IPS-20b (cell line): Measurements from ENCODE around the gene ACOT11.

ENCODE experiments used
- H3K27ac ChIP-seq: one replicate; pipeline ENCODE4 v1.5.1; 2013; ENCODE audit warnings: low read length
- H3K27me3 ChIP-seq: 2 replicates; pipeline ENCODE4 v1.6.1; 2013; ENCODE audit warnings: mild to moderate bottlenecking, low read length, inconsistent platforms; ENCODE audit not compliant: insufficient read depth
- H3K36me3 ChIP-seq: 2 replicates; pipeline ENCODE4 v1.6.1; 2013; ENCODE audit warnings: low read depth, mild to moderate bottlenecking, inconsistent platforms, low read length, moderate library complexity; ENCODE audit not compliant: insufficient read depth
- H3K4me1 ChIP-seq: 2 replicates; pipeline ENCODE4 v1.6.1; 2013; ENCODE audit warnings: mild to moderate bottlenecking, control low read depth, inconsistent platforms, low read length, moderate library complexity; ENCODE audit not compliant: insufficient read depth
- H3K4me3 ChIP-seq: 2 replicates; pipeline ENCODE4 v1.5.1; 2013; ENCODE audit warnings: mild to moderate bottlenecking, low read length, inconsistent platforms
- H3K9ac ChIP-seq: 2 replicates; pipeline ENCODE4 v1.6.1; 2013; ENCODE audit warnings: low read depth, mild to moderate bottlenecking, inconsistent platforms, low read length, moderate library complexity
- H3K9me3 ChIP-seq: 2 replicates; pipeline ENCODE4 v1.6.1; 2013; ENCODE audit warnings: mild to moderate bottlenecking, low read depth, low read length, inconsistent platforms; ENCODE audit not compliant: insufficient read depth

Gene ACOT11

DNA sequence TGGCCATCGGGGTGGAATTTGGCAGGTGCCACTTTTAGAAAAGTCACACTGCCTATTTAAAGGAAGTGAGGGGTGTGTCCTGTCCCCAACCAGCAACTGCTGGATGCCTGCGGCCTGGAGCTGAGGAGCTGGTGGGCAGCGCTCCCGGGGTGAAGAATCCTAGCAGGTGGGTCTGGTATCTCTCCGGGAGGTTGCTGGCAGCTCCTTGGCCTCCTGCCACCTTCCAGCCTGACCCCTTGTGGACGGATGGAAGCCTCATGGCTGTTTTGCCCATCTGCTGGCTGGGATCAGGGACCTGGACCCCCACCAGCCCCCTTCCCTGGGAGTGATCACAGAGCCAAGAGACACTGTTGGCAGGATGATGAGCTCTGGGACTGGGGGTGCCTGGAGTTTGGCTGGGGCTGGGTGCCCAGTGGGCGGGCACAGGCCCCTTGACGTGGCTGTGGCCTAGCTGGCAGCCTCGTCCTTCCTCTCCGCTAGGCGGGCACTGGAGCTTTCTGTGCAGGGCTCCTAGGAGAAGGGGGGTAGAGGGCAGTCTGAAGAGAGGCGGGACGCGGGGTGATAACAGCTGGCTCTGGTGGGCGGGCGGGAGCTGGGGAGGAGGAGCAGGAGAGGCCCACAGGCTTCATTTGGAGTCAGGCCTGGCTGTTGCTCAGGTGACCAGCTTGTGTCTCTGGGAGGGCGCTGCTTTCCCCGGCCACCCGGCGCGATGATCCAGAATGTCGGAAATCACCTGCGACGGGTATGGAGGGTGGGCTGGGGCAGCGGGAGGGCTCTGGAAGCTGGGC lies at the start of gene ACOT11:
Gene ACOT11 (plus strand): TSS at position 628 of the 788 bp plus-strand sequence. CDS start 82 bp downstream, at position 710.
- H3K36me3 ChIP-seq, result no peaks in the 10 kb centered on the region
- H3K27ac ChIP-seq, result no peak within 1 kb of the TSS
- H3K9me3 ChIP-seq, result no peaks in the 10 kb centered on the region
- peaks cover 8% of the 10 kb centered on the region; the same call in 1 of the 2 replicates for H3K27me3 ChIP-seq
- peaks cover 9% of the 10 kb centered on the region; the same call in 1 of the 2 replicates for H3K4me1 ChIP-seq
- H3K9ac ChIP-seq, result no peak within 1 kb of the TSS; the same call in none of the 2 replicates
- H3K4me3 ChIP-seq, result no peak within 1 kb of the TSS

DNA sequence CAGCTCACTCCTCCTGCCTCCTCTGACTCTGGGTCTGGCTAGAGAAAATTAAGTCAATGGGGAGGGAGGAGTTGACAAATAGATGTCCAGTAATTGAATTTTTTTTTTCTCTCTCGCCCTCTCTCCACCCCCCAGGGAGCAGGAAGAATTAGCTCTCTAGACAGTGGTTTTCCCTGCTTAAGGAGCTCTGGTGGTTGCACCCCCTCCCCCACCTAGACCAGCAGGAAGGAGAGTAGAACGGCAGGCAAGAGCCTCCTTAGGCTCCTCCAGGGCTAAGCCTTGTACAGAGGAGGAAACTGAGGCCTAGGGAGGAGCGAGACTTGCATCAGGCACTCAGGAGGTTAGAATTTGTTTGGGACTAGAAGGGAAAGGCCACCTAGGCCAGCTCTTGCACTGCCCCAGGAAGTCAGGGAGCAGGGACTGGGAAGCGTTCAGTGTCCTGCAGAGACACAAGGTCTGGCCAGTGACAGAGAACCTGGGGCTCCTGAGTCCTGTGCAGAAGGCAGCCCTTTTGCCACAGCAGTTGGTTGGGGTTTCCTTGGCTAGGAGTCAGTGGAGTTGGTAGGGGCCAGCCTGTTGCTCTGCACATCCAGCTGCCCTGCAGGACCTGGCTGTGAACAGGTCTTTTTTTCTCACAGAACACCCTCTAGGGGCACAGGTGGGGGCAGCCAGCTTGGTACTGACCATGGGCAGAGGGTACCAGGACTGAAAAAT lies 49.5 kb upstream of the ACOT11 start:
- peaks cover 16% of the 10 kb centered on the region for H3K27me3 ChIP-seq
- H3K9me3 ChIP-seq, result no peaks in the 10 kb centered on the region
- H3K36me3 ChIP-seq, result no peaks in the 10 kb centered on the region
- peaks cover 14% of the 10 kb centered on the region; the same call in 1 of the 2 replicates for H3K4me1 ChIP-seq
- H3K4me3 ChIP-seq, result peak overlapping the region; percentile 65; the same call in 1 of the 2 replicates
- peak overlapping the region; percentile 42; the same call in 1 of the 2 replicates for H3K9ac ChIP-seq
- H3K27ac ChIP-seq, result no peak overlapping the region

DNA sequence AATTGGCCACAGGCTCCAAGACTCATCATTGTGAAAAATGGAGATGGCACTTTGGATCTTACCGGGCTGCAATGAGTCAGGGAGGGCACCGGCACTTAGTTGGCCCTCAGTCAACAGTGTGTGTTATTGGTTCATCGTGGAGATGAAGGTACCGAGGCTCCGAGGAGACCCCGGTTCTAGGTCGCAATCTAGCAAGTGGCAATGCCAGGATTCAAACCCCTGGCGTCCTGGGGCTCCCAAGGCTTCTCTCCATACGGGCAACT lies 49.0 kb upstream of the ACOT11 start:
- H3K27ac ChIP-seq, result no peak overlapping the region
- H3K9ac ChIP-seq, result peak overlapping the region; percentile 42; the same call in 1 of the 2 replicates

DNA sequence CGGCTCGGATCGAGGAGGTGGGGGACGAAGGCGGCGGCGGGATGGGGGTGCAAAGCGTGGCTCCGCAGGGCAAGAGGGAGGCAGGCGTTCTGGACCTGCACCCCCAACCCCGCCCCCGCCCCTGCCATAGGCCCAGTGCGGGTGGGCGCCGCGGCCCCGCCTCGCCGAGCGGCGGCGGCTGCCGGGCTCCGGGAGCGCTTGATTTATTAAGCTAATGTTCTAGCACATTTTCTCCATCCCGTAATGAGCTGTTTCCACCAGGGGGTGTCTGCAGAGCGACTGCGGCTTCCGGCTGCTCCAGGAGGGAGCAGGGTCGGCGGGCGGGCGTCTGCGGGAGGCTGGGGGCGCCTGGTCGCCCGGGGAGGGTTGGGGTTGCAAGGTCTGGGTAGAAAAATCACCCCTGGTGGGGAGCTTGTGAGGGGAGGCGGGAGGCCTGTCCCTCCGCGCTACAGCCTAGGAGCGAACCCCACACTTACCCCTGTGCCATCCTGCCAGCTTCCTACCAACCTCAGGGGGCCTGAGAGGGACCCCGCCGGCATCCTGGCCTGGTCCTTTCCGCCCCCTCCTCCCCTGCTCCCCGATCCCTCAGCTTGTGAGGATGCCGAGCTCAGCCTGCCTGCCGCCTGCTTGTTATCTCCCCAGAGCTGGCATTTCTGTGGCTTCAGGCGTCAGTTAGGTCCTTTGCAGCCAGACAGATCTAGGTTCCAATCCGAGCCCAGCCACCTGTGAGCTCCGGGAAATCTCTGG lies 48.5 kb upstream of the ACOT11 start:
- peak overlapping the region; percentile 65 for H3K4me3 ChIP-seq
- H3K4me1 ChIP-seq, result peaks cover 14% of the 10 kb centered on the region; the same call in 1 of the 2 replicates
- peak overlapping the region; percentile 36; the same call in 1 of the 2 replicates for H3K9ac ChIP-seq
- peaks cover 16% of the 10 kb centered on the region for H3K27me3 ChIP-seq
- no peak overlapping the region for H3K27ac ChIP-seq
- no peaks in the 10 kb centered on the region for H3K9me3 ChIP-seq
- no peaks in the 10 kb centered on the region for H3K36me3 ChIP-seq

More for the DNA sequence above, 49.0 kb upstream of the ACOT11 start:
- Histone ChIP-seq H3K36me3 (no peaks in the 10 kb centered on the region), H3K4me1 (peaks cover 14% of the 10 kb centered on the region; the same call in 1 of the 2 replicates), H3K4me3 (peak overlapping the region; percentile 65; the same call in 1 of the 2 replicates), H3K27me3 (peaks cover 16% of the 10 kb centered on the region), H3K9me3 (no peaks in the 10 kb centered on the region)

DNA sequence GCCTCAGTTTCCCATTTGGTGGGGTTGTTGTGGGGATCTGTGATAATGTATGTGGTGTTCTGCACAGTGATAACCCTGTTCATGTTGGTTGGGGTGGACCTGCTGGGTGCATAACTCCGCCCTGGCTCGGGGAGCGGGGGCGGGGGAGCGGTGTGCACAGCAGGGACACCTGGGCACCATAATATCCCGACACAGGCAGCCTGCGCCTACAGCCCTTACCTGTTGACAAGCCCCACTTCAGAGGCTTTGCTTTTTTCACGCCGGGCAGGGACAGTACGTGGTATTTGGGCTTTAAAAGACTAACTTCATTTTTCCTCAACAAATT lies 48.0 kb upstream of the ACOT11 start:
- Histone ChIP-seq H3K36me3 (no peaks in the 10 kb centered on the region), H3K27ac (no peak overlapping the region), H3K9me3 (no peaks in the 10 kb centered on the region), H3K9ac (no peak overlapping the region), H3K27me3 (peaks cover 16% of the 10 kb centered on the region), H3K4me3 (peak overlapping the region; percentile 65), H3K4me1 (peaks cover 14% of the 10 kb centered on the region; the same call in 1 of the 2 replicates)

DNA sequence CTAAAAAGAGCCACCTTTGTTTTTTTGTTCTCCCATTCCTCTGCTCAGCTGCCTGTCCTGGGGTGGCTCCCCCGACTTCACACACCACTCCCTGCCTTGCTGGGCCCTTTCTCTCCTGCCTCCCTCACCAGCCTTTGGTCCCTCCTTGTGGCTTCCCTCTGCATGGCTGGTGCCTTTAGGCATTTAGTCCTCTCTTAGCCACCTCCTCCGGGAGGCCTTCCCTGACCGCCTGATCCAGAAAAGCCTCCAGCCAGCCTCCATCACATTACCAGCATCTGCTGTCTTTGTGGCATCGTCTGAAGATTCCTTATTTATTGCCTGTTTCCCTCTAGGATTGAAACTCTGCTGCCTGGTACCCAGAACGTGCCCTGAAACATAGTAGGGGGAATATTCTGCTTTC lies 46.2 kb upstream of the ACOT11 start:
- Histone ChIP-seq H3K27ac (no peak overlapping the region), H3K27me3 (peaks cover 16% of the 10 kb centered on the region), H3K36me3 (no peaks in the 10 kb centered on the region), H3K9ac (no peak overlapping the region), H3K9me3 (no peaks in the 10 kb centered on the region), H3K4me1 (peaks cover 14% of the 10 kb centered on the region; the same call in 1 of the 2 replicates), H3K4me3 (no peak overlapping the region)

DNA sequence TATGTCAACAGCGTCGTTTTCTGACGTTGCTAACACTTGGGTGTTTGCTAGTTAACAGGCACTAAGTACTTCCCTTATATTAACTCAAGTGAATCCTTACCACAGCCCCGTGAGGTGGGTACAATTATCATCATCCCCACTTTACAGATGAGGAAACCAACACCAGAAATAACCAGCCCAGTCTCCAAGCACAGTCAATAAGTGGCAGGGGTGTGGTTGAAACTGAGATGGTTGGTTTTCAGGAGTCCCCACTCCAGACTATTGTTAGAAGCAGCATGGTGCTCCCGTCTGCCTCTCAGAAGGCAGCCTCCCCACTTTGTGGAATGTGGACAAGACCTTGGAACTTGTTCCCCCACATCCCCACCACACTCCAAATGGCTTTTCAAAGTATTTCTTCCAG lies 45.7 kb upstream of the ACOT11 start:
- Histone ChIP-seq H3K36me3 (no peaks in the 10 kb centered on the region), H3K9ac (no peak overlapping the region), H3K4me3 (no peak overlapping the region), H3K4me1 (peaks cover 14% of the 10 kb centered on the region; the same call in 1 of the 2 replicates), H3K27me3 (peaks cover 16% of the 10 kb centered on the region), H3K9me3 (no peaks in the 10 kb centered on the region), H3K27ac (no peak overlapping the region)

DNA sequence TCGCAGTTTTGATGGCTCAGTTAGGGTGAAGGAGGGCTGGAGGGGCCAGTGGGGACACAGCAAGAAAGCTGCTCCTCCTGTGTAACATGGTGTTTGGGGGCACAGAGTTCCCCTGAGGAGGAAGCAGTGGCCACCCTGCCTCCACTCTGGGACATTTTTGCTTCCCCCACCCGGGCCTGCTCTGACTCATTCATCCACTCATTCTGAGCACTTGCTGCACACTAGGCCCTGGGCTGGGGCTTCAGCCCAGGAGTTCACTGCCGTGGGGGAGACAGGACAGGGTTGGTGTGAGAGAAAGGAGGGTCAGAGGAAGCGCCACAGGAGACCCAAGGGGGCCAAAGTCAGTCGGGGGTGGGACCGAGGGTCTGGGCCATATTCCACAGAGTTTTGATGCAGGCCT lies 41.4 kb upstream of the ACOT11 start:
- Histone ChIP-seq H3K4me3 (no peak overlapping the region), H3K27ac (no peak overlapping the region), H3K27me3 (no peaks in the 10 kb centered on the region), H3K36me3 (no peaks in the 10 kb centered on the region), H3K9me3 (no peaks in the 10 kb centered on the region), H3K9ac (no peak overlapping the region), H3K4me1 (no peaks in the 10 kb centered on the region)

DNA sequence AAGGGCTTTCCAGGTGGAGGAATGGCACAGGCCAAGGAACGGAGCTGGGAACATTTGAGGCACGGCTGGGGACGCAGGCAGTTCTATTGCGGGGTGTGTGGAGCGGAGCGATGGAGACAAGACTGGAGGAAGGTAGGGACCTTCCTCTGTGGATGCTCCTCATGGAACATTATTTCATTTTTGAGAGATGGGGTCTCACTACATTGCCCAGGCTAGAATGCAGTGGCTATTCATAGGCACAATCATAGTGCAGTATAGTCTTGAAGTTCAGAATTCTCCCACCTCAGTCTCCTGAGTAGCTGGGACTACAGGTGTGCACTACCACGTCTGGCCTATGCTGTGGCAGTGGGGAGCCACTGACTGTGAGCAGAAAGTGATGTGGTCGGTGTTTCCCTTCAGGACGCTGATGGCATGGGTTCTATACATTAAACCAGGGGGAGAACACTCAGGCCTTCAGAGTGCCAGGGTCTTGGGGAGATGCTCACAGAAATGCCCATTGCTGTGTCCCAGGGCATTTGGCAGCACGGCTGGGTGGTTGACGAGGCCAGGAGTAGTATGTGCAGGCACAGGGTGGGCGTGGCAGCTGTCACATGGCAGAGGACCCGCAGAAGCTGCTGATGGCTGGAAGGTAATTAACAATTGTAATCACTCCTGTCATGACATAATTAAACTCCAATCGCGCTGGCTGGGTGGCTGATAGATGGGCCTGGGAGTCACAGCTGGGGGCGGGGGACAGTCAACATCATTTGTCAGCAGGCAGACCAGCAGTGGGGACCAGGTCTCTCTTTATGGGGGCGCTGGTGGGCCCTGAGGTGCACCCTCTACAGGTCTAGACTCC lies 40.8 kb upstream of the ACOT11 start:
- Histone ChIP-seq H3K36me3 (no peaks in the 10 kb centered on the region), H3K27ac (no peak overlapping the region), H3K4me3 (no peak overlapping the region), H3K27me3 (no peaks in the 10 kb centered on the region), H3K9me3 (no peaks in the 10 kb centered on the region), H3K9ac (no peak overlapping the region), H3K4me1 (no peaks in the 10 kb centered on the region)

DNA sequence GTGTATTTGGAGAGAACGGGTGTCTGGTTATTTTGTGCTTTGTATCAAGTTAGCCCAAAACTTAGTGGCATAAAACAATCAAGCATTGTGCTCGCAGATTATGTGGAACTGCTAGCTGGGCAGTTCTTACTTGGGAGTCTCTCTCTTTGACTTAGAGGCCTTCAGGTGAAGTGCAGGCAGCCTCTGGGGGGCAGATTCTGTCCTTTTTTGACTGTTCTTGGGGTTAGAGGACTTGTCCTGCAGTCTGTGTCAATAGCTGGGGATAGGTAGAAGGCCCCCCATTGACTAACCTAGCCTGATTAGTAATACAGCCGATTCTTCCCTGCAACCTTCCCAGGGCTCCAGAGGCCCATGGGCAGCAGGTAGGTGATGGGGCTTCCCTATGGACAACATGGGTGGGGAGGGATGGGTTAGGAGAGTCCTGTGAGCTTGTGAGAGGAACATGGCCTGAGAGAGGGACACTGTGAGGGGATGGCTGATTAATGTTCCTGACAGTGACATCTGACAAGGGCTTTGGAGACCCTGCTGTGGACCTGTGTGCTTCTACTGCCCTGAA lies 37.2 kb upstream of the ACOT11 start:
- no peaks in the 10 kb centered on the region for H3K36me3 ChIP-seq
- no peak overlapping the region for H3K4me3 ChIP-seq
- no peak overlapping the region for H3K9ac ChIP-seq
- no peaks in the 10 kb centered on the region for H3K9me3 ChIP-seq
- no peaks in the 10 kb centered on the region for H3K4me1 ChIP-seq
- H3K27me3 ChIP-seq, result no peaks in the 10 kb centered on the region
- no peak overlapping the region for H3K27ac ChIP-seq
